Transverse colon (tissue), 4 donors: ENCODE measurements around the gene ZNF90. TPM values are rescaled to one million over a fixed set of nuclear protein-coding genes. Genes with fewer than 3 reads are reported as not detected.
"Not testable (repeated sequence)": the region's sequence is repeated elsewhere in the genome, so short reads cannot be mapped to it uniquely, and the experiment has no call there.

ENCODE experiments used
- DNase-seq: peaks from one replicate; pipeline ENCODE4 v3.0.0-alpha.2; 2019
- H3K27ac ChIP-seq, 4 donors: fragments of 200-600 bp; sonication (generic); 2 replicates each; pipeline ENCODE4 v1.5.1; 2016 to 2018; ENCODE audit warnings: inconsistent platforms in 4 of 4
- H3K27me3 ChIP-seq: fragments of 200-600 bp; sonication (generic); 2 replicates; pipeline ENCODE4 v1.5.1; 2017; ENCODE audit warnings: inconsistent platforms
- H3K36me3 ChIP-seq, 4 donors: fragments of 200-600 bp; sonication (generic); 2 replicates each; pipeline ENCODE4 v1.5.1; 2017 to 2019; ENCODE audit warnings: inconsistent platforms in 4 of 4
- H3K4me1 ChIP-seq, 4 donors: fragments of 200-600 bp; sonication (generic); 2 replicates each; pipeline ENCODE4 v1.5.1; 2017 to 2020; ENCODE audit warnings: inconsistent platforms in 4 of 4
- H3K4me3 ChIP-seq, 4 donors: fragments of 200-600 bp; sonication (generic); 1 replicate in 1 of 4; 2 replicates in 3 of 4; pipeline versions ENCODE4 v1.5.1 to v1.6.1; 2017 to 2019; ENCODE audit warnings: inconsistent platforms in 4 of 4
- H3K9me3 ChIP-seq, 2 donors: fragments of 200-600 bp; sonication (generic); 2 replicates each; pipeline ENCODE4 v1.5.1; 2017 to 2019; ENCODE audit warnings: inconsistent platforms in 2 of 2
- EP300 ChIP-seq: sonication (generic); formaldehyde crosslinking; IDR thresholded peaks from one replicate; pipeline ENCODE4 v1.6.1; 2017; ENCODE audit warnings: antibody characterized with exemption, low read depth
- POLR2A ChIP-seq: fragments of 450-650 bp; IDR thresholded peaks from one replicate; pipeline ENCODE4 v1.6.1; 2016; ENCODE audit warnings: antibody characterized with exemption, mild to moderate bottlenecking, moderate library complexity
- POLR2AphosphoS5 ChIP-seq, 3 donors: sonication (generic); formaldehyde crosslinking; IDR thresholded peaks; one replicate each; pipeline ENCODE4 v1.6.1; 2016; ENCODE audit warnings: antibody characterized with exemption in 3 of 3
- WGBS, 2 donors: methylation state at CpG; one replicate each; pipeline ENCODE4 v1.1.5; 2018; ENCODE audit warnings: low coverage in 1 of 2; 5-methylcytosine and 5-hydroxymethylcytosine counted together
- in situ Hi-C, 4 donors: fragments of 200-750 bp; cut with MboI; loops; one replicate each; pipeline versions ENCODE4 v1.15.0 to v1.15.1; 2017; ENCODE audit warnings: low sequenced_read_pairs in 3 of 4, low pct_ligation_motif_present in 1 of 4, low pct_unique_long_range_greater_than_20kb in 1 of 4
- intact Hi-C: fragments of 100-400 bp; cut with DNase I; formaldehyde crosslinking; loops from one replicate; pipeline ENCODE4 v1.15.1; 2023; ENCODE audit warnings: low total_unique reads
- total RNA-seq, 4 donors: library from RNA; depleted of rRNA; stranded (reverse); fragments of >200 nt; gene quantifications; one replicate each; pipeline ENCODE4 v1.1.0, GENCODE V29; 2016
- TF ChIP-seq, protein P1 (sequence below), 5 experiments: fragments of 200-600 bp in 3 of 5; fragments of 450-650 bp in 2 of 5; sonication (generic) in 3 of 5; IDR thresholded peaks; 1 replicate in 2 of 5; 2 replicates in 3 of 5; pipeline ENCODE4 v1.5.1; 2016 to 2017; ENCODE audit warnings: antibody characterized with exemption in 5 of 5, inconsistent platforms in 3 of 5, mild to moderate bottlenecking in 2 of 5, moderate library complexity in 1 of 5

Gene ZNF90
- total RNA-seq, 4 donors from 2014 or later = 3.4 to 24.5 (median 7.0) TPM

DNA sequence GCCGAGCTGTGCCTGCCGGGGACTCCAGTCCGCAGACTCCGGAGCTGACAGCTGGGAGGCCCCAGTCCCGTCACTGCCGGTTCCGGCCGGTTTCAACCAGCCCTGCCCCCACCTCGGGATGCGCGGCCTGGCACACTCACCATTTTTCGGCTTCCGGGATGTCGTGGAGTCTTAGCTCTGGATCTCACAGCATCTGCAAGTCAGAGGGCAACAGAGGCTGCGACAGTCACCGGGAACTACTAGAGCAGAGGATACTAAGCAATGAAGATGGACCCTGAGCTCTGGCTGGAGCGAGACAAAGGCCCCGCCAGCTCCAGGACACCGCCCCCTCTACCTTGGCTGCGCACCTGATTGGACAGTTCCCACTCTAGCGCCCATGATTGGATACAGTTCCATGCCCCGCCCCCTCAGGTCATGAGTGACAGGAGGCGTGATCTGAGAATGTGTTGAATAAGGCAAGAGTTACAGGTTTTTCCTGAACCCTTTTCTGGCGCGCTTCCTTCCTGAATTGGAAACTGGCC is 38.5 kb upstream of the ZNF90 start, which contains the start of gene ZNF682:
Gene ZNF682, minus strand, starts transcription at position 303 of the 521 bp plus-strand sequence. Its CDS starts 160 bp downstream, at position 143.
- H3K36me3 ChIP-seq = no peaks in the 10 kb centered on the region
- peak; percentile 96 for DNase-seq
- H3K4me1 ChIP-seq = peaks cover 0 to 9% (median 4%) of the 10 kb centered on the region in 4 donors
- intact Hi-C loops (no loop called here), in situ Hi-C loops (no loop called here)
- no peaks in the 10 kb centered on the region for H3K27me3 ChIP-seq
- peak within 1 kb of the TSS; percentile 55 to 78 (median 62) for H3K4me3 ChIP-seq
- peak within 1 kb of the TSS; percentile 67 to 74 (median 71) for H3K27ac ChIP-seq
- no peaks in the 10 kb centered on the region for H3K9me3 ChIP-seq
- 1% methylated on average over 18 of the region's 25 CpGs; no CpG with 5 or more reads in 1 of the 2 donors for WGBS, 2 donors
- TF ChIP-seq, protein P1, sequence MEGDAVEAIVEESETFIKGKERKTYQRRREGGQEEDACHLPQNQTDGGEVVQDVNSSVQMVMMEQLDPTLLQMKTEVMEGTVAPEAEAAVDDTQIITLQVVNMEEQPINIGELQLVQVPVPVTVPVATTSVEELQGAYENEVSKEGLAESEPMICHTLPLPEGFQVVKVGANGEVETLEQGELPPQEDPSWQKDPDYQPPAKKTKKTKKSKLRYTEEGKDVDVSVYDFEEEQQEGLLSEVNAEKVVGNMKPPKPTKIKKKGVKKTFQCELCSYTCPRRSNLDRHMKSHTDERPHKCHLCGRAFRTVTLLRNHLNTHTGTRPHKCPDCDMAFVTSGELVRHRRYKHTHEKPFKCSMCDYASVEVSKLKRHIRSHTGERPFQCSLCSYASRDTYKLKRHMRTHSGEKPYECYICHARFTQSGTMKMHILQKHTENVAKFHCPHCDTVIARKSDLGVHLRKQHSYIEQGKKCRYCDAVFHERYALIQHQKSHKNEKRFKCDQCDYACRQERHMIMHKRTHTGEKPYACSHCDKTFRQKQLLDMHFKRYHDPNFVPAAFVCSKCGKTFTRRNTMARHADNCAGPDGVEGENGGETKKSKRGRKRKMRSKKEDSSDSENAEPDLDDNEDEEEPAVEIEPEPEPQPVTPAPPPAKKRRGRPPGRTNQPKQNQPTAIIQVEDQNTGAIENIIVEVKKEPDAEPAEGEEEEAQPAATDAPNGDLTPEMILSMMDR (IDR thresholded peaks at IDR 0.05) = no peak
- TF ChIP-seq EP300 (no peak), POLR2AphosphoS5 (IDR thresholded peaks at IDR 0.05) (peak in 2 of 3 donors; percentile 13 to 53), POLR2A (peak; percentile 28)

- no peak overlapping the region for H3K4me3 ChIP-seq
- in situ Hi-C loops (no loop called here), intact Hi-C loops (no loop called here)
- H3K9me3 ChIP-seq = no peaks in the 10 kb centered on the region
- H3K27me3 ChIP-seq = no peaks in the 10 kb centered on the region
- H3K4me1 ChIP-seq = no peaks in the 10 kb centered on the region
- WGBS, 2 donors = 74 to 100% methylated on average over 1 to 3 of the region's 3 CpGs
- no peaks in the 10 kb centered on the region for H3K36me3 ChIP-seq
- TF ChIP-seq POLR2AphosphoS5 (IDR thresholded peaks at IDR 0.05) (no peak), EP300 (no peak), POLR2A (no peak)
- DNase-seq = no peak
- no peak overlapping the region for H3K27ac ChIP-seq
Observed at GRCh38 chr19:20044663-20045062, 33.1 kb upstream of the ZNF90 start.

GRCh38 chr19:20045742-20046141 is 32.1 kb upstream of the ZNF90 start:
- DNase-seq, H3K27me3 ChIP-seq, intact Hi-C loops, H3K4me3 ChIP-seq, in situ Hi-C loops, H3K4me1 ChIP-seq, H3K9me3 ChIP-seq, H3K27ac ChIP-seq, H3K36me3 ChIP-seq: not testable (repeated sequence)
- 43 to 46% methylated on average over 5 of the region's 5 CpGs for WGBS, 2 donors

- intact Hi-C loops = no loop called here
- H3K36me3 ChIP-seq = no peaks in the 10 kb centered on the region
- DNase-seq = peak; percentile 95
- peak overlapping the region; percentile 72 to 84 (median 82) for H3K27ac ChIP-seq
- H3K4me3 ChIP-seq = peak overlapping the region; percentile 48 to 74 (median 56)
- 1% methylated on average over 43 of the region's 43 CpGs; no CpG with 5 or more reads in 1 of the 2 donors for WGBS, 2 donors
- no peaks in the 10 kb centered on the region for H3K27me3 ChIP-seq
- TF ChIP-seq POLR2AphosphoS5 (IDR thresholded peaks at IDR 0.05) (peak; percentile 18 to 71 (median 21)), POLR2A (peak; percentile 25), EP300 (no peak)
- TF ChIP-seq, protein P1 (IDR thresholded peaks at IDR 0.05) = peak in 2 of 5 experiments; percentile 8 to 35
- no peaks in the 10 kb centered on the region for H3K9me3 ChIP-seq
- in situ Hi-C loops = no loop called here
- H3K4me1 ChIP-seq = peaks cover 0 to 8% (median 4%) of the 10 kb centered on the region in 4 donors
Observed at GRCh38 chr19:20051841-20052768, 25.7 kb upstream of the ZNF90 start.

GRCh38 chr19:20058738-20059137 is 19.1 kb upstream of the ZNF90 start:
- intact Hi-C loops, H3K4me1 ChIP-seq, DNase-seq, in situ Hi-C loops, H3K9me3 ChIP-seq, H3K36me3 ChIP-seq, H3K27me3 ChIP-seq, H3K27ac ChIP-seq, H3K4me3 ChIP-seq: not testable (repeated sequence)
